GM19397 (cell line): ENCODE measurements around the gene MZT2B.
A peak's percentile ranks its signal among the peaks of the same experiment; 100 is the strongest.
"Not testable (repeated sequence)": the region's sequence is repeated elsewhere in the genome, so short reads cannot be mapped to it uniquely, and the experiment has no call there.

ENCODE experiments used
- ATAC-seq: cut with Tn5 transposase; IDR thresholded peaks from one replicate; pipeline ENCODE4 v1.9.1; 2021; ENCODE audit warnings: mild to moderate bottlenecking, moderate library complexity; ENCODE audit not compliant: unreplicated experiment

Gene MZT2B

GRCh38 chr2:130169896-130170295, 12.2 kb upstream of the MZT2B start:
- ATAC-seq, result no peak

GRCh38 chr2:130174866-130175265, 7.2 kb upstream of the MZT2B start:
- not testable (repeated sequence) for ATAC-seq

GRCh38 chr2:130180404-130181324, 1.4 kb upstream of the MZT2B start:
- not testable (repeated sequence) for ATAC-seq

- ATAC-seq, result peak; percentile 57
These were observed 660 bp upstream of the MZT2B start, which contains the start of gene SMPD4 for GRCh38 chr2:130181325-130181879. Gene SMPD4 (minus strand): TSS chr2:130181602. CDS start chr2:130176592, 5,010 bp downstream.

GRCh38 chr2:130182826-130183511, 907 bp downstream of the MZT2B start:
- peak; percentile 10 for ATAC-seq

- no peak for ATAC-seq
These were observed 1.7 kb downstream of the MZT2B start for GRCh38 chr2:130183512-130184373.

- no peak for ATAC-seq
These were observed 3.4 kb downstream of the MZT2B start for GRCh38 chr2:130185436-130185835.

- ATAC-seq, result no peak
These were observed 3.8 kb downstream of the MZT2B start for GRCh38 chr2:130185896-130186295.

- no peak for ATAC-seq
These were observed 4.3 kb downstream of the MZT2B start for GRCh38 chr2:130186391-130186790.

GRCh38 chr2:130187268-130187667, 5.2 kb downstream of the MZT2B start:
- ATAC-seq, result no peak

- not testable (repeated sequence) for ATAC-seq
These were observed 6.1 kb downstream of the MZT2B start for GRCh38 chr2:130187859-130188792.

GRCh38 chr2:130188958-130189357, 6.9 kb downstream of the MZT2B start:
- not testable (repeated sequence) for ATAC-seq

- ATAC-seq, result no peak
These were observed 8.2 kb downstream of the MZT2B start for GRCh38 chr2:130190237-130190636.

- ATAC-seq, result not testable (repeated sequence)
These were observed 9.3 kb downstream of the MZT2B start for GRCh38 chr2:130191319-130191718.

- not testable (repeated sequence) for ATAC-seq
These were observed 10.4 kb downstream of the MZT2B start for GRCh38 chr2:130192451-130192850.

- not testable (repeated sequence) for ATAC-seq
These were observed 11.8 kb downstream of the MZT2B start for GRCh38 chr2:130193824-130194223.

GRCh38 chr2:130195089-130195635, 13.1 kb downstream of the MZT2B start:
- not testable (repeated sequence) for ATAC-seq

GRCh38 chr2:130196052-130196451, 14.0 kb downstream of the MZT2B start:
- ATAC-seq, result not testable (repeated sequence)

- ATAC-seq, result no peak
These were observed 16.3 kb downstream of the MZT2B start, which contains the start of gene TUBA3E for GRCh38 chr2:130198343-130198742. Gene TUBA3E (minus strand): TSS chr2:130198439. CDS start chr2:130198360, 79 bp downstream.
